Measurements from ENCODE around the gene METTL27. TPM values are rescaled to one million over a fixed set of nuclear protein-coding genes. Genes with fewer than 3 reads are reported as not detected.

The METTL27 gene
- total and polyA plus RNA-seq, 9 of the 15 experiments (the other 6 are each of a cell fraction or from before 2014, with no cell fraction given), result 0.08 to 0.82 (median 0.33) TPM; not detected in 4

- Histone ChIP-seq H3K9ac (ENCODE audit: insufficient read depth in 1 of 2, low read depth in 2 of 2, low read length in 2 of 2) (no peak overlapping the region), H3K79me2 (ENCODE audit: control insufficient read depth, insufficient read depth, low read length) (no peaks in the 10 kb centered on the region), H3K4me3 (no peak overlapping the region), H3K9me3 (replicated peaks; ENCODE audit: control insufficient read depth, insufficient read depth, low read depth, low read length) (no peaks in the 10 kb centered on the region), H3K9me1 (ENCODE audit: control insufficient read depth, insufficient read depth, low read length) (no peaks in the 10 kb centered on the region), H3K36me3 (ENCODE audit: control insufficient read depth, insufficient read depth, low read length) (no peaks in the 10 kb centered on the region), H3K4me2 (ENCODE audit: insufficient read depth, low read length) (no peak overlapping the region), H3K27ac (ENCODE audit: extremely low read depth, low read depth, low read length) (no peak overlapping the region), H3K27me3 (ENCODE audit: control insufficient read depth in 2 of 2, insufficient read depth in 2 of 2, low read length in 2 of 2) (peaks cover 5 to 52% of the 10 kb centered on the region in 2 experiments; a peak in 3 of 5 replicates), H2AFZ (ENCODE audit: low read depth, low read length) (no peak overlapping the region), H3K4me1 (replicated peaks in 1 of 2; ENCODE audit: control insufficient read depth in 2 of 2, insufficient read depth in 2 of 2, low read length in 2 of 2) (peaks cover 0 to 20% of the 10 kb centered on the region in 2 experiments; a peak in 3 of 5 replicates), H4K20me1 (replicated peaks; ENCODE audit: control insufficient read depth, insufficient read depth, low read length) (peaks cover 17% of the 10 kb centered on the region)
- no TSS peak for BruUV-seq (replicated peaks)
- DNase-seq (ENCODE audit: extremely low read depth in 1 of 4, low spot score in 3 of 4), result no peak
- in situ Hi-C loops (cut with MboI) (no loop called here), intact Hi-C loops (cut with micrococcal nuclease) (loop anchor here (1.0 to 2.0 kb wide), 4 partner anchors 113 to 526 kb away; no protein-coding TSS in a partner anchor)
- CTCF ChIA-PET (ENCODE audit: low intra/inter-chr PET ratio), result interaction anchor here (1.5 to 1.6 kb wide), 2 partner anchors 160 to 527 kb away, joined by 6 to 16 read pairs; no protein-coding TSS in a partner anchor
- WGBS (ENCODE audit: insufficient coverage, low coverage, missing lambda C conversion rate), result 0% methylated on average over 1 of the region's 1 CpG
- no peak for FAIRE-seq
- POLR2A ChIA-PET, result no interaction called here
- ATAC-seq, result no peak
- TF ChIP-seq MECOM (CRISPR knock-in tag; IDR thresholded peaks at IDR 0.05) (no peak), CC2D1A (IDR thresholded peaks at IDR 0.05) (0 out of 2 replicates have a peak, but pooled peaks have one; percentile 75), SETDB1 (IDR thresholded peaks at IDR 0.05; ENCODE audit: low read length) (no peak), FOXP1 (CRISPR knock-in tag; IDR thresholded peaks at IDR 0.05) (no peak), ELK3 (CRISPR knock-in tag; IDR thresholded peaks at IDR 0.05) (no peak), TSC22D4 (tag; IDR thresholded peaks at IDR 0.05) (peak; percentile 70; the same call in 1 of the 2 replicates), CSDE1 (IDR thresholded peaks at IDR 0.05) (no peak), MYC (IDR thresholded peaks at IDR 0.05; ENCODE audit: low read depth, low read length) (no peak), MYC (CRISPR knock-in tag; IDR thresholded peaks at IDR 0.05; ENCODE audit: borderline replicate concordance, low read depth) (no peak), BHLHE40 (IDR thresholded peaks at IDR 0.05; ENCODE audit: low read length) (no peak), YBX1 (IDR thresholded peaks at IDR 0.05) (peak; percentile 24; the same call in 1 of the 2 replicates), ELF4 (CRISPR knock-in tag; IDR thresholded peaks at IDR 0.05) (peak; percentile 83), ZBTB26 (CRISPR knock-in tag; IDR thresholded peaks at IDR 0.05) (peak; percentile 84; the same call in 1 of the 2 replicates)
- TF ChIP-seq, protein P1, sequence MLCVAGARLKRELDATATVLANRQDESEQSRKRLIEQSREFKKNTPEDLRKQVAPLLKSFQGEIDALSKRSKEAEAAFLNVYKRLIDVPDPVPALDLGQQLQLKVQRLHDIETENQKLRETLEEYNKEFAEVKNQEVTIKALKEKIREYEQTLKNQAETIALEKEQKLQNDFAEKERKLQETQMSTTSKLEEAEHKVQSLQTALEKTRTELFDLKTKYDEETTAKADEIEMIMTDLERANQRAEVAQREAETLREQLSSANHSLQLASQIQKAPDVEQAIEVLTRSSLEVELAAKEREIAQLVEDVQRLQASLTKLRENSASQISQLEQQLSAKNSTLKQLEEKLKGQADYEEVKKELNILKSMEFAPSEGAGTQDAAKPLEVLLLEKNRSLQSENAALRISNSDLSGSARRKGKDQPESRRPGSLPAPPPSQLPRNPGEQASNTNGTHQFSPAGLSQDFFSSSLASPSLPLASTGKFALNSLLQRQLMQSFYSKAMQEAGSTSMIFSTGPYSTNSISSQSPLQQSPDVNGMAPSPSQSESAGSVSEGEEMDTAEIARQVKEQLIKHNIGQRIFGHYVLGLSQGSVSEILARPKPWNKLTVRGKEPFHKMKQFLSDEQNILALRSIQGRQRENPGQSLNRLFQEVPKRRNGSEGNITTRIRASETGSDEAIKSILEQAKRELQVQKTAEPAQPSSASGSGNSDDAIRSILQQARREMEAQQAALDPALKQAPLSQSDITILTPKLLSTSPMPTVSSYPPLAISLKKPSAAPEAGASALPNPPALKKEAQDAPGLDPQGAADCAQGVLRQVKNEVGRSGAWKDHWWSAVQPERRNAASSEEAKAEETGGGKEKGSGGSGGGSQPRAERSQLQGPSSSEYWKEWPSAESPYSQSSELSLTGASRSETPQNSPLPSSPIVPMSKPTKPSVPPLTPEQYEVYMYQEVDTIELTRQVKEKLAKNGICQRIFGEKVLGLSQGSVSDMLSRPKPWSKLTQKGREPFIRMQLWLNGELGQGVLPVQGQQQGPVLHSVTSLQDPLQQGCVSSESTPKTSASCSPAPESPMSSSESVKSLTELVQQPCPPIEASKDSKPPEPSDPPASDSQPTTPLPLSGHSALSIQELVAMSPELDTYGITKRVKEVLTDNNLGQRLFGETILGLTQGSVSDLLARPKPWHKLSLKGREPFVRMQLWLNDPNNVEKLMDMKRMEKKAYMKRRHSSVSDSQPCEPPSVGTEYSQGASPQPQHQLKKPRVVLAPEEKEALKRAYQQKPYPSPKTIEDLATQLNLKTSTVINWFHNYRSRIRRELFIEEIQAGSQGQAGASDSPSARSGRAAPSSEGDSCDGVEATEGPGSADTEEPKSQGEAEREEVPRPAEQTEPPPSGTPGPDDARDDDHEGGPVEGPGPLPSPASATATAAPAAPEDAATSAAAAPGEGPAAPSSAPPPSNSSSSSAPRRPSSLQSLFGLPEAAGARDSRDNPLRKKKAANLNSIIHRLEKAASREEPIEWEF (CRISPR knock-in tag; IDR thresholded peaks at IDR 0.05), result no peak
- TF ChIP-seq, protein P2, sequence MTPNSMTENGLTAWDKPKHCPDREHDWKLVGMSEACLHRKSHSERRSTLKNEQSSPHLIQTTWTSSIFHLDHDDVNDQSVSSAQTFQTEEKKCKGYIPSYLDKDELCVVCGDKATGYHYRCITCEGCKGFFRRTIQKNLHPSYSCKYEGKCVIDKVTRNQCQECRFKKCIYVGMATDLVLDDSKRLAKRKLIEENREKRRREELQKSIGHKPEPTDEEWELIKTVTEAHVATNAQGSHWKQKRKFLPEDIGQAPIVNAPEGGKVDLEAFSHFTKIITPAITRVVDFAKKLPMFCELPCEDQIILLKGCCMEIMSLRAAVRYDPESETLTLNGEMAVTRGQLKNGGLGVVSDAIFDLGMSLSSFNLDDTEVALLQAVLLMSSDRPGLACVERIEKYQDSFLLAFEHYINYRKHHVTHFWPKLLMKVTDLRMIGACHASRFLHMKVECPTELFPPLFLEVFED (CRISPR knock-in tag; conservative IDR thresholded peaks at IDR 0.05), result peak; percentile 77; the same call in 1 of the 2 replicates
Measured at GRCh38 chr7:73866446-73866767, 24.1 kb upstream of the METTL27 start.
